ENCODE results near the gene CNN3.

CNN3 gene

DNA sequence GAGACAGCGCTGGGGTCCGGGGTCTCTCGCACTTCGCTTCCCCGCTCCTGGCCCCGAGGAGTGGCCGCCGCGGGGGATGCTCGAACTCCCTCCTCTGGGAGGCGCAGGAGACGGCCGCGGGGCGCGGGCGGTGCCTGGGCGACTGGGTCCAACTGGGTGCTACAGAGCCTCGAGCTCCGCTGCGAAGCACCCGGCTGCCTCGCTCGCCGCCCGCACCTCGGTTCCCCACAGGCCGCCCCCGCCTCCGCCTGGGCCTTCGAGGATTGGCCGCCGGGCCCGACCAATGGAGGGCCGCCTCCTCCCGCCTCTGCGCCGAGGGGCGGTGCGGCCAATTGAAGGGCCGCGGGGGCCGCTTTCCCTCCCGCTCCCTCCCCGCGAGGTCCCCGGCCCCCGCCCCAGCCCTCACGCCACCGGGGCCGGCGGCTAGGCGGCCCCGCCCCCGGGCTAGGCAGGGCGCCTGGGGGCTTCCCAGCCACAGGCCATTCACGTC lies at the start of gene CNN3:
Gene CNN3 (minus strand): TSS at position 196 of the 490 bp plus-strand sequence. CDS start 216 bp downstream, outside the sequence.
- peak; percentile 55 for DNase-seq (ENCODE audit: low read depth)

DNA sequence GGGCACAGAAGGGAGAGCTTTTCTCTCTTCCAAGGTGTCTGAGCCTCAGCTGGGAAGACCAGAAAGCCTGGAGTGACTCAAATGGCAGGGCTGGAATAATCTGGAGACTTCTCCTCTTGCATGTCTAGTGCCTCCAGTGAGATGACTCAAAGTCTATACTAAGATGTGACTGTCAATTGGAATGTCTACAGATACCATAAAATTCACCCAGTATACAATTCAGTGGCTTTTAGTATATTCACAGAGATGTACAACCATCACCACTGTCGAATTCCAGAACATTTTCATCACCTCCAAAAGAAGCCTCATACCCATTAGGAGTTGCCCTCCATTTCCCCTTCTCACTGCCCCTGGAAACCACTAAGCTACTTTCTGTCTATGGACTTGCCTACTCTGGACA lies 47.9 kb upstream of the CNN3 start:
- no peak for DNase-seq (ENCODE audit: low read depth)

DNA sequence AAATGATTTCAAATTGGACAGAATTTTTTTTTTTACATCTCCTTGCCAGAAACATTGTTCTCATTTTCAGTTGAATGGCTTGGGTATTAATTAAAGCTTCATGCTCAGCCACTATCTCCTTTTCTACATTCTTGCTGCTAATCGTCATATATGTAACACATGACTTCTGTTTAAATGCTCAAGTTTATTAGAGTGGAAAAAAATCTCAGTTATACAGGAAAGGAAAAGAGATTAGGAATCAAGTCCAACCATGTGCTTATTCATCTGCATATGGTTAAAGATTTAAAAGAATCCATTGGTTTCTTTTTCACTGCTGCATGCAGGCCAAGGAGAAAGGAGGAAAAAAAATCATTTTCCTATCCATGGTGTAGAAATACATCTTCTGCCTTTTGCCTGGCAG lies 47.3 kb upstream of the CNN3 start:
- no peak for DNase-seq (ENCODE audit: low read depth)

DNA sequence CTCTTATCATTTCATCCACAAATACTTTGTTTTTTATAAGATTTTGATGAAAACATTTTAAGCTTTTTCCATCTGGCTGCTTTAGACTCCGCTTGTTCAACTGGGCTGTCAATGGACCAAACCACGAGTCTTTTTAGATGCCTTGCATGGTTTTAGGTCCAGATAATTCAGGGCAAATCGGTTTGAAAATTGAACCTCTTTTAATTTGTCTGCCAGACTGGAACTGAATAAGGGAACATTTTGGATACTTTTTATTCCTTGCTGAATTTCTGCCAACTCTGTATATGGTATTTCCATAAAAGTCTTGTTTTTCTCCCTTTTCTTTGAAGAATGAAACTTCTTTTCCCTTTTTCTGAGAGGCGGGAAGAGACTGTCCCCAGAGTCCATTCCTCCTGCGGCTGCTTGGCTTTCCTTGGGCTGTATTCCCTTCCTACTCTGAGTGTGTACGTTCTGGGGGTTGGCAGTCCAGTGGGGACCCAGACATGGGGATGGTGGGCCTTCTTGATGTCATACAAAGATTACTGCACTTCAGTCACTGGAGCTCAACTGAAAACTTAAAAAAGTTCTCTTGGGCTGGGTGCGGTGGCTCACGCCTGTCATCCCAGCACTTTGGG lies 46.5 kb upstream of the CNN3 start:
- no peak for DNase-seq (ENCODE audit: low read depth)

DNA sequence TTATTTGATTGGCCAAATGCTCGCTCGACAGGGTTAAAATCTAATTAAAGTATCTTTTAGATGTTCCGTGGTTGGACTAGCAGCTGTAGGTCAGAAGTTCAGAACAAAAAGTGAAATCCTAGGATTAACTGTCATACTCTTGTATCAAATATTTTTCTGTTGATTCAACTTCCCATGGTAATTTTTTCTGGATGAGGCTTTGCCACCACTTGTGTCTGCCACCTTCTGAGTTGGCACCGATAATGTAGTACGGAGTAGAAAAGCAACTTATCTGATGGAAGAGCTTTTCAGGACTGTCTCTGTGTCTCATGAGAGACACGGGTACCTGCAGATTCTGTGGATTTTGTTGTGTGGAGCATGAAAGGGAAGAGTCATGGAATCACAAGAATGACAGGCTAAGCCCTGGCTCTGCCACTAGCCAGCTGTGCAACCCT lies 44.6 kb upstream of the CNN3 start:
- DNase-seq (ENCODE audit: low read depth) = no peak

DNA sequence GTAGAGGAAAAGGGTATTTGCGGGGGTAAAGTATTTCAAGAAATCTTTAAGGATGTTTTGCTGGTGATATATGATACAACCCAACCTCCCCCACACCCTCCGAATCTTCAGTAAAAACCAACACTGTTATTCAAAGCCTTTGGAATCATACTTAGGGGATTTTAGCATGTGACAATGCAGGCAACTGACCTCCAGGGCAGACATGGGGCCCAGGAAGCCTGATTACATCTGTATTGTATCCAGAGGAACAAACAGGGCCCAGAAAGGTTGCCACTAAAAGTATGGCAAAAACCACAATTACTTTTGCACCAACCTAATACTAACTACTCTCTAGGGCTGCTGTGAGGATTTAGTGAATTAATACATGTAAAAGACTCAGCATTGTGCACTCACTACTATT lies 43.9 kb upstream of the CNN3 start:
- DNase-seq (ENCODE audit: low read depth) = no peak

DNA sequence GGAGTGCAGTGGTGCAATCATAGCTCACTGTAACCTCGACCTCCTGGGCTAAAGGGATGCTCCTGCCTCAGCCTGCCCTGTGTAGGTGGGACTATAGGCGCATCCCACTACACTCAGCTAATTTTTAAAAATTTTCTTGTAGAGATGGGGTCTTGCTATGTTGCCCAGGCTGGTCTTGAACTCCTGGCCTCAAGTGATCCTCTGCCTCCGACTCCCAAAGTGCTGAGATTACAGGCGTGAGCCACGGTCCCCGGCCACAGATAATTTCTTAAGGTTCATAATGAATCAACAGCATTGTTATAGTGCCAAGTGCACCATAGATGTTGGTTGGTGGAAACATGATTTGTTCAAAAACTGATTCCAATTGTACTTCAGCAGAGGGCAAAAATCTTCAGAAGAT lies 42.2 kb upstream of the CNN3 start:
- DNase-seq (ENCODE audit: low read depth) = no peak

DNA sequence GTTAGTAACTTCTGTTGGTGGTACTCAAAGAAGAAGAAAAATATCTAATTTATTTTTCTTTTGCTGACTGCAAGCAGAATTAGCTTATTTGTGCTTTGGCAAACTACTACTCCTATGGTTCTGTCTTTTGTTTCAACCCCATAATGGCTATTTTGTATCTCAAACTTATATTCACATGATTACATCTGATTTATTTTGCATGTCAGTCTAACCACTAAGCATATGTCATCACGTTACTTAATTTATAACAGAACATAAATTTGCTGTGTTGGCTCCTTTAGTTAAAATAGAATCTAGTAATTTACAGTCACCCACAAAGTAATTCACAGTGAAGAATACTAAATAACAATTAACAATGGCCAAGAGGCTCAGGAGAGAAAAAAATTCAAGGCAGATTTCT lies 39.1 kb upstream of the CNN3 start:
- no peak for DNase-seq (ENCODE audit: low read depth)

DNA sequence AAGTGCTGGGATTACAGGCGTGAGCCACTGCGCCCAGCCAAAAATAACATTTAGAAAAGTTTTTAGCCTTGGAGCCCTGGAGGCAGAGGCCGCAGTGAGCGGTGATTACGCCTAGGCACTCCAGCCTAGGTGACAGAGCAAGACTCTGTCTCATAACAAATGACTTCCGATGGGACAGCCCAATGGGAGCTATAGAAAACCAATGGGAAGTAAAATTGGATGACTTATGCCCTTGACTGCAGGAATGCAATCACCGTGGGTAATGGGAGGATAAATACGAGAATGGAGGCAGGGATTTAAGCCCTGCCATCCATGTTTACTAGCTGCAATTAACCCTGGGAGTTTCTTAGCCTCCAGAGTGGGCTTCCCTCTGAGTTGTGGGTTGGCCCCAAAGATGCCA lies 37.0 kb upstream of the CNN3 start:
- DNase-seq (ENCODE audit: low read depth) = no peak

DNA sequence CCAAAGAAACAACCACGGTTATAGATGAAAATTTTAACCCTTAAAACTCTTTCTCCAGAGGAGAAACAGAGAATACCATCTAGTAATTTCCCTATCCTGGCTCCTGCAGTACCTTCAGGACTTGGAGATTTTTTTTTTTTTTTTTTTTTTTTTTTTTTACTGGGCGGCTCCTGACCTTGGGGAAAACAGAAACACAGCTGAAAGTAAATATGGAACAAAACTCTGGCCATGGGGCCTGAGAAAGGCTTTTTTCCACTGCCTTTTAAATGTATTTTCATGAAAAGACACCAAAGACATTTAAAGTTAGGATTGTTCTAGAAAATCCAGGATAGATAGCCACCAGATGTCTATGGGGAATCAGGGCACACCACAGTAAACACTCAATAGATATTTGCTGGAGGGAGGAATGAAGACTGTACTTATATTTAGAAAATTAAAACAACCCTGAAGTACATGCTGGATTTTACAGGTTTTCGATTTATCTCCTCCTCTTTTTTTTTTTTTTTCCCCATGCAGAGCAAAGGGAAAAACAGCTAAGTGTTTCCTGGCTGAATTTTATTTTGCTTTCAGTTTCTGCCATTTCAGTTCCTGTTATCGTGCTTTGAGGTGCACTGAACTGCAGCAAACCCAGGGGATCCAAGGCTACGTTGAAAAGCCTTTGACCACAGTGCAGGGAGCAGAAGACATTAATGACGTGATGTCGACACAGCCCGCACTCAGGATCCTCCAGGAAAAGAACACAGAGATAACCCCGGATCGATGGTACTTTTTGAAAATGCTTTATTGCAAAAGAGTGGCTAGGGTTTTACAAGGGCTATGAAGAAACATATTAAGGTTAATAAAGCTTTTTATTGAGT lies 35.7 kb upstream of the CNN3 start:
- DNase-seq (ENCODE audit: low read depth) = no peak

DNA sequence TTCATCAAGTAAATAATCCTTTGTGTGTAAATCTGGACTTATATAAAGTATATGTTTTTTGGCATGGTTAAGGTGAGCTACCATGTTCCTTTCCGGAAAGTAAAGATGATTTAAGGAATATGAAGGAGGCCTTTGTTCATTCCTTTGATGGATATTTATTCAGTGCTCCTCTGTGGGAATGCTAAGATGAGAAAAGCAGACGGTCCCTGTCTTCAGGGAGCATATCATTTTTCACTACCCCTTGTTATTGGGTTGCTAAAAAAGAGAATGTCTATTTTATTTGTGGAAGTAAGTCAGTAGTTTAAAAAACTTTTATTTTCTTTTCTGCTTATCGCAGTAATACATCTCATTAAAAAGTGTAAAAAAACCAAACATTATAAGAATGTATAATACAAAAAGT lies 35.1 kb upstream of the CNN3 start:
- no peak for DNase-seq (ENCODE audit: low read depth)

DNA sequence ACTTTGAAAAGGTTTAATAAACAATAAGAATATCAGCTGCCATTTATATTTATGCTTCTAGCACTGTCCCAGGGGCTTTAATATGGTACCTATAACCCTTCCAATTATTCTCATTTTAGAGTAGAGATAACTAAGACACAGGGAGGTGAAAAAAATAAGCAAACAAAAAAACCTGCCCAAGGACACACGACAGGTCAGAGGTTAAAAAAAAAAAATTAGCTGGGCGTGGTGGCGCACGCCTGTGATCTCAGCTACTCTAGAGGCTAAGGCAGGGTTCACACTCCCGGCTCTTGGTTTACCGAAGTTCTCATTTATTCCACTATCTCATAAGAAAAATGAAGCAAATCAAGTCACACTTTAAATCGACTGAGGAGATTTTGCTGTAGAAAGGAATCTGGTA lies 34.7 kb upstream of the CNN3 start:
- DNase-seq (ENCODE audit: low read depth) = no peak

DNA sequence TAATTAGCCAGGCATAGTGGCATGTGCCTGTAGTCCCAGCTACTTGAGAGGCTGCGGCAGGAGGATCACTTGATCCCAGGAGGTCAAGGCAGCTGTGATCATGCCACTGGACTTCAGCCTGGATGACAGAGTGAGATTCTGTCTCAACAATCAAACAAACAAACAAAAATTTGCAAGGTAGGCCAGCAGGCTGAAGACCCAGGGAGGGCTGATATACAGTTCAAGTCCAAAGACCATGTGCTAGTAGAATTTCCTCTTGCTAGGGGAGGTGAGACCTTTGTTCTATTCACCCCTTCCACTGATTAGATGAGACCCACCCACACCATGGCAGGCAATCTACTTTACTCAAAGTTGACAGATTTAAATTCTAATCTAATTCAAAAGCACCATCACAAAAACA lies 31.2 kb upstream of the CNN3 start:
- DNase-seq (ENCODE audit: low read depth) = no peak

DNA sequence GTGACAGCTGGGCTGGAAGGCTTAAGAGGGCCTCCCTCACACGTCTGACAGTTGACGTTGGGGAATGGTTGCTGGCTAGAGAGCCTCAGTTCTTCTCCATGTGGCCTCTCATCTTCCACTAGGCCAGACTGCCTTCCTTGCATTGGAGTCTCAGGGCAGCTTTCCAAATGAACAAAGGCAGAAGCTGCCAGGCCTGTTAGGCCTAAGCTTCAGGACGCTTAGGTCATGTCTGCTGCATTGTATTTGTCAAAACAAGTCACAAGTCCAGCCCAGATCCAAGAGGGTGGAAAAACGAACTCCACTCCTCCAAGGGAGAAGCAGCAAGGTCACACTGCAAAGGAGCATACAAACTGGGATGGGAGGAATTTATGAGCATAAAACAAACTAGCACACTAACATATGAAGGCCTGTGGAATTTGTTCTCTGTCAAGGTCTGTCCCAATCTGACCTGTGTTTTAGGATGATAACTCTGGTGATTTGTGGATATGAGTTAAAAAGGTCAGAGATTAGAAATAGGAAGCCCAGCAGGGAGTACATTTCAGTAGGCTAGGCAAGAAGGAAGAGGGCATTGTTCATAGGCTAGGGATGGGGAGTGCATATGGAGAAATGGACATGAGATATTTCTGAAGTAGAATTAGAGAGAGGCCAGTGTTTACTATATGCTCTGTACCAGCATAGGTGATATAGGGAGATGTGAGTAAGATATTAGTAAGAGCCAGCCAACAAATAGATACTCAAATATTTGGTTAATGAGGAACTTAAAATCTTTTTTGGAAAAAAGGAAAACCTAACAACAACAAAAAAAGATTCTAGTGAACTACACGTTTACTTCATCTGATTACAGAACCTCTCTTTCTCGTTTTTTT lies 29.1 kb upstream of the CNN3 start:
- DNase-seq (ENCODE audit: low read depth) = no peak

DNA sequence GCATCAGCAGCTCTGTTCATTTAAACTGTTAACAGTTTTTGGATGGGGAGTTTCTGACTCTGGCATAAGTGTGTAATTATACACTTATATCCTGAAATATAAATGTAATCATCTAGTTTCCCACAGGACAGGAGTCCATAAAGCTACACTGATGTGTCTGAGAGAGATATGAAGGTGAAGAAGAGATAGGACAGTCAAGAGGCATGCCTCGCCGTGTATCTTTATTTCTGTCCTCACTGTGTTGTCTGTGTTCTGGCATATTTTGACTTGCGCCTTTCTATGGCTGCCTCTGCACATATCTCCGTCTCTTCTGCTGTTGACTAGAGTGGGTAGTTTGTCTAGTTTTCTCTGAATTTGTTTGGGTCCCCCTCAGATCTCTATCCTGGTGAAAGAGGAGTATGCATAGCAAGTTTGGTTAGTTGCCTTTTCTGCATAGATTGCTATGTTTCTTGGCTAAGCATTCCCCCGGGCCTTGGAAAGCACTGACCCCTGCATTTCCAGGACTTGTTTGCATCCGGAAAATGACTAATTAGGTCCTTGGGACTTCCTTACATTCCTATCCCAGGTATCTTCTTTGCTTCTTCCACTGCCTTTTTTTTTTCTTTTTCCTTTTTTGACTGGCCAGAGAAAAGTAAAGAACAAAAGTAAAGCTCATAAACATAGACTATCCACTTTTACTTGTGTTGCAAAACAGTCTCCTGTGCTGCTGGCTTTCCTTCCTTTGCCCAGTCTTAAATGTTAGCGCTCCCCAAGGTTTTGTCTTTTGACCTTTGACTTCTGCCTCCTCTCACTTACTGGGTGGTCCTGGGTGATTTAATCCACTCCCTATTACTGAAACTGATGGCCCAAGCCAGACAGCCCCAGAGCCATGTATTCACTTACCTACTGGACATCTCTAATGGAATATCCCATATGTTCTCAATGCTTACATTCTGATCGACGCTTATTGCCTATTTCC lies 27.6 kb upstream of the CNN3 start:
- no peak for DNase-seq (ENCODE audit: low read depth)

DNA sequence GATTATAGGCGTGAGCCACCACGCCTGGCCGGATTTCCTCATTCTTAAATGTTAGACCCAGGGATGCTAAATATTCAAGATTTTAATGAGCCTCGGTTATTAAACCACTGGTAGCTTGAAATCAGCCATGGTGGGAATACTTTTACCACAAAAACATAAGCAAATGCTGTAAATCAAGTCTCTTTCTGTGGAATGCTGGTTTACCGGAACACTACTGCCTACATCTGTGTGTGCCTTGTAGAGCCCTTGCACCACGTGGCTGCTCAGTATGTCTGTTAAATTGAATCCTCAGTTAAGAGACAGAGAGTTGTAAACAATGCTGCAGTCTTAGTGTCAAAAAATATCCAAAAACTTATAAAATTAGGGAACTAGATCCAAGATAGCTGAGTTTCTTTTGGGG lies 26.8 kb upstream of the CNN3 start:
- DNase-seq (ENCODE audit: low read depth) = no peak

DNA sequence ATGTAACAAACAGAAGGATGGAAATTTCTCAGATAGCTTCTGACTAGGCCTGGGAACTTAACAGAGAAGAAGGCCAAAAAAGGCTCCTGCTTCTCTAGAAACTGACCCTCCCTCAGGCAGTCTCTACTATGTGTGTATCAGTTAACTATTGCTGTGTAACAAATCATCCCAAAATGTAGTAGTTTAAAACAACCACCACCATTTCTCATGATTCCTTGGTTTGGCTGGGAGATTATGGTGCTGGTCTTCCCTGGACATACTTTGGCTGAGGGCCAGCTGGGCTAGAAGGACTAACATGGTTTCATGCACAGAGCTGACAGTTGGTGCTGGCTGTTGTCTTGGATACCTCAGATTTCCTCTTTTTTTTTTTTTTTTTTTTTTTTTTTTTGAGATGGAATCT lies 26.2 kb upstream of the CNN3 start:
- no peak for DNase-seq (ENCODE audit: low read depth)

DNA sequence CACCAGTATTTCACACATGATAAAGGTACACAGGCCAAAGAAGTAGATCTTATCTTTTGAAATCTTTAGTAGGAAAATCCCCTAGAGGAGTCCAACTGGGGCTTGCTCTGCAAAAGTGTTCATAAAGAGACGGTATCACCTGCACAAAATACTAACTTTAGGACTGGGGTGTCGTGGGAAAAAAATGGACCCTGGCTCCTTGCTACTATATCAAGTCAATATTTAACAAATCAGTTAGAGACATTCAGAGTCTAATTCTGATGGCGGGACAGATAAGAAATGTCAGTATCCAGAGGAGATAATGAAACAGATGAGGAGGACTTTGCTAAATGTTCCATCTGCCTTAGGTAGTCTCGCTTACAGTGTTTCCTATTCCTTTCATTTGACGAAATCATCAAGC lies 25.6 kb upstream of the CNN3 start:
- DNase-seq (ENCODE audit: low read depth) = no peak

DNA sequence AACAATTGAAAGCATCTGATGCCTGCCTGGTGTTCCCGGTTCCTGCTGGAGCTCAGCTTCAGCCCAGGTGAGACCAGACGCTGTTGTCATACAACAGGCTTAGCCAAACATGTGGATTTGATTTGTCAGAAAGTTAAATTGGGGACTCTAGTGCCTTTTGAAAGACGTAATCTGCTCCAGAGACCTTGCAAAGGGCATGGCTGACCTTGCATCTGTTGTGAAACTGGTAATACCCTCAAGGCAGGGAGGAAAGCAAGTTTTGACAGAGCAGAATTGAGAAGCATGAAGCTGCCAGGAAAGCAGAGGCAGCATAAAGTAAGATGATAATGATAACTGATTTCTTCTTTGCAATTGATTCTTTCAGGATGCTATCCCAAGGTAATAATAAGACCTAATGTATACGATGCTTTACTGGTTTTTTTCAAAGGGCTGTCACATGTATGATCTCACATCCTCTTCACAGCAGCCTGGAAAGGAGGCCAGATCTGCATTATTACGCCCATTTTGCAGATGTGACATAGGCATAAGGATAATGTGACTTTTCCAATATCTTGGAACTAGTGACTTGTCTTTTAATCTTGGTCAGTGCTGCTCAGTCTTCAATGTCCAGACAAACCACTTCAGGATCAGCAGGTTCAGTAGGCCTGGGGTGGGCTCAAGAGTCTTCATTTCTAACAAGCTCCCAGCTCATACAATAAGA lies 24.7 kb upstream of the CNN3 start:
- DNase-seq (ENCODE audit: low read depth) = no peak

DNA sequence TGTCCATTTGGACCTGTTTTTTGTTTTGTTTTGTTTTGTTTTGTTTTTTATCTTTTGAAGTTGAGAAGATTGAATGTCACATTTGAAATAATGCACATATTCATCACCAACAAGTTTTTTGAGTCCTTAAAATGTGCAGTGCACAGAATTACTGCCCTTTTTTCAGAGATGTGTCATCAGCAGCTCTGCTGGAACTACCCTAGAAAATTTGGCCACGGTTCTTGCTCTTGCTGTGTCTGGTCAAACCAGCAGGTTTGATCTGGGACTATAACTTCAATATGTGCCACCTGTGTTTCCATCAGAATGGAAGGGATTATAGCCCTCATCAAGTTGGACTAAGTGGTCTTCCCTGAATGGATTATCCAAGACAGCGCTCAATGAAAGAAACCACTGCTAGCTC lies 24.1 kb upstream of the CNN3 start:
- no peak for DNase-seq (ENCODE audit: low read depth)

All from activated gamma-delta T cell treated with anti-CD3 and anti-CD28 coated beads, Interleukin-2, amount 50 U/mL, for 16 hours (primary cell).